LNCaP clone FGC (cell line): ENCODE results near the gene KCNJ6.
"Not testable (repeated sequence)": the region's sequence is repeated elsewhere in the genome, so short reads cannot be mapped to it uniquely, and the experiment has no call there.

Experiments used
- DNase-seq: peaks from one replicate; pipeline ENCODE4 v3.0.0-alpha.2; 2011; ENCODE audit warnings: low read depth
- H3K4me3 ChIP-seq: 2 replicates; pipeline ENCODE4 v1.5.1; 2011; ENCODE audit warnings: mild to moderate bottlenecking, low read depth, low read length, control low read depth
- CTCF ChIP-seq: IDR thresholded peaks from 2 replicates; pipeline ENCODE4 v1.5.1; 2012; ENCODE audit warnings: mild to moderate bottlenecking; ENCODE audit not compliant: control insufficient read depth, insufficient read depth; ENCODE audit errors: extremely low read depth

The KCNJ6 gene

GRCh38 chr21:37762606-37763005, 153.7 kb downstream of the KCNJ6 start:
- no peak for DNase-seq
- H3K4me3 ChIP-seq = no peak overlapping the region
- no peak for TF ChIP-seq CTCF

DNA sequence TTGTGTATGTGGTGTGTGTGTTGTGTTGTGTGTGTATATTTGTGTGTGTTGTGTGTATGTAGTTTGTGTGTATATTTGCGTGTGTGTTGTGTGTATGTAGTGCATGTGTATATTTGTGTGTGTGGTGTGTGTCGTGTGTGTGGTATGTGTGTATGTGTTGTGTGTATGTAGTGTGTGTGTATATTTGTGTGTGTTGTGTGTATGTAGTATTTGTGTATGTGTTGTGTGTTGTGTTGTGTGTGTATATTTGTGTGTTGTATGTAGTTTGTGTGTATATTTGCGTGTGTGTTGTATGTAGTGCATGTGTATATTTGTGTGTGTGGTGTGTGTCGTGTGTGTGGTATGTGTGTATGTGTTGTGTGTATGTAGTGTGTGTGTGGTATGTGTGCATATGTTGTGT, 154.9 kb downstream of the KCNJ6 start:
- DNase-seq, H3K4me3 ChIP-seq: not testable (repeated sequence)

- H3K4me3 ChIP-seq = no peak overlapping the region
- TF ChIP-seq CTCF = no peak
- DNase-seq = no peak
Observed at GRCh38 chr21:37759777-37760176, 156.5 kb downstream of the KCNJ6 start.

GRCh38 chr21:37758982-37759381, 157.3 kb downstream of the KCNJ6 start:
- DNase-seq = no peak
- H3K4me3 ChIP-seq = no peak overlapping the region
- TF ChIP-seq CTCF = peak; percentile 66

- no peak for TF ChIP-seq CTCF
- DNase-seq = no peak
- no peak overlapping the region for H3K4me3 ChIP-seq
Observed at GRCh38 chr21:37757606-37758376, 158.5 kb downstream of the KCNJ6 start.

GRCh38 chr21:37753122-37753599, 163.1 kb downstream of the KCNJ6 start:
- DNase-seq = no peak
- no peak overlapping the region for H3K4me3 ChIP-seq
- TF ChIP-seq CTCF = no peak

DNA sequence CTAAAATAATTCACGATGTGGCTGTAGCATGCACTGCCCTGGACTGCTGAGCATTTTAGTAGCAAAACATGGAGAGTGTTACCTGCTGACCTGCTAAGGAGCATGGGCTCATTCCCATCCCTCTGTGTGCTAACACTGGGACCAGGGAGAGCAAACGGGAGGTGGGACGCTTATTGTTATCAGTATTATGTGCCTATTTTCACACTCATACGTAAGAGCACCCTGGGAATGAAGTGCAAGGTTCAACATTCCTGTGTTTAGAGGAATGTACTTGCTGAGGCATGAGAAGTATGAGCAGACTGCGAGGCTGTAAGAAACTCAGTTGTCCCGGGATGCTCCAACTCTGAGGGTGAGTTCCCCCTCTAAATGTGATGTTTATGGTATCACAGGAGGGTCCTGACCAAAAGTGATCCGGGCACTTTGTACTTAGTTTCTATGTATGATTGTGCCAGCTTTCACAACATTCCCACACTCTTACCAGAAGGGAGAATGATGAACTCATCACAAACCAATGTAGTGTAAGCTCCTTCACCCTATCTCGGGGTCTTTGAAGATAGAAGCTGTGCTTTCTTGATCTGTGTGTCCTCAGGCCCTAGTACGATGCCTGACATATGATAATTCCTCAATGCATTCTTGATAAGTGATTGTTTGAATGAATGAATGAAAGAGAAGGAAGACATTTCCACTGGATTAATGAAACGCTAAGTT, 164.8 kb downstream of the KCNJ6 start:
- TF ChIP-seq CTCF = no peak
- H3K4me3 ChIP-seq = no peak overlapping the region
- DNase-seq = no peak
